Erythroblast (primary cell): ENCODE measurements around the gene F11R.
A peak's percentile ranks its signal among the peaks of the same experiment; 100 is the strongest.
"Not testable (repeated sequence)": the region's sequence is repeated elsewhere in the genome, so short reads cannot be mapped to it uniquely, and the experiment has no call there.

Experiments
- DNase-seq, 2 experiments: peaks; one replicate each; lab custom pipeline; 2025; lab: John Stamatoyannopoulos, UW
- GATA1 ChIP-seq: IDR thresholded peaks from 2 replicates; pipeline ENCODE4 v1.6.1; 2011; ENCODE audit warnings: low read depth, mild to moderate bottlenecking, control low read depth, low read length, moderate library complexity
- POLR2A ChIP-seq: IDR thresholded peaks from 2 replicates; pipeline ENCODE4 v1.6.1; 2011; ENCODE audit warnings: mild to moderate bottlenecking, low read length

The F11R gene

GRCh38 chr1:160950657-160951056 is 70.3 kb downstream of the F11R start:
- TF ChIP-seq POLR2A (no peak), GATA1 (no peak)
- no peak for DNase-seq

- TF ChIP-seq GATA1 (no peak), POLR2A (no peak)
- DNase-seq, result no peak
Observed at GRCh38 chr1:160949881-160950280, 71.1 kb downstream of the F11R start.

GRCh38 chr1:160949216-160949880 is 71.6 kb downstream of the F11R start:
- DNase-seq, result peak in 1 of 2 experiments; percentile 47

- DNase-seq, result peak in 1 of 2 experiments; percentile 14
Observed at GRCh38 chr1:160947174-160947759, 73.7 kb downstream of the F11R start.

GRCh38 chr1:160945881-160946280 is 75.1 kb downstream of the F11R start:
- DNase-seq, result not testable (repeated sequence)
